ENCODE measurements around the gene CBY1. TPM values are rescaled to one million over a fixed set of nuclear protein-coding genes. Genes with fewer than 3 reads are reported as not detected.
A peak's percentile ranks its signal among the peaks of the same experiment; 100 is the strongest.
"Not testable (repeated sequence)": the region's sequence is repeated elsewhere in the genome, so short reads cannot be mapped to it uniquely, and the experiment has no call there.

The CBY1 gene
- total and polyA plus RNA-seq, 3 experiments from 2014 or later = 7.6 to 15.1 (median 14.0) TPM

GRCh38 chr22:38632528-38632927 lies 23.9 kb upstream of the CBY1 start:
- Mint-ChIP-seq H3K27ac (no peak overlapping the region), H3K27me3 (peaks cover 0 to 9% of the 10 kb centered on the region in 2 donors), H3K36me3 (peaks cover 0 to 2% (median 0%) of the 10 kb centered on the region in 3 donors), H3K4me1 (peaks cover 7 to 11% (median 10%) of the 10 kb centered on the region in 3 donors), H3K9me3 (no peaks in the 10 kb centered on the region), H3K4me3 (no peak overlapping the region)
- Histone ChIP-seq H3K4me1 (ENCODE audit: insufficient read depth, low read length) (peaks cover 7% of the 10 kb centered on the region), H3K4me3 (ENCODE audit: low read length) (no peak overlapping the region), H3K27me3 (ENCODE audit: insufficient read depth, low read length, poor library complexity, severe bottlenecking) (peaks cover 4% of the 10 kb centered on the region), H3K27ac (ENCODE audit: low read depth, low read length) (no peak overlapping the region), H3K36me3 (ENCODE audit: insufficient read depth, low read length) (no peaks in the 10 kb centered on the region), H3K9me3 (ENCODE audit: low read length) (no peaks in the 10 kb centered on the region)
- ChIA-PET CTCF (no interaction called here), POLR2A (no interaction called here)
- DNase-seq = no peak

GRCh38 chr22:38638216-38638615 lies 18.2 kb upstream of the CBY1 start:
- Mint-ChIP-seq H3K4me3 (no peak overlapping the region), H3K27me3 (peaks cover 7 to 18% of the 10 kb centered on the region in 2 donors), H3K36me3 (no peaks in the 10 kb centered on the region), H3K27ac (peak overlapping the region in 1 of 8 donors; percentile 70), H3K9me3 (no peaks in the 10 kb centered on the region), H3K4me1 (no peaks in the 10 kb centered on the region)
- no peak overlapping the region for H3K4me3 ChIP-seq (ENCODE audit: low read length)
- H3K27ac ChIP-seq (ENCODE audit: low read depth, low read length) = no peak overlapping the region
- ChIA-PET CTCF (no interaction called here), POLR2A (no interaction called here)
- H3K4me1 ChIP-seq (ENCODE audit: insufficient read depth, low read length) = no peaks in the 10 kb centered on the region
- H3K9me3 ChIP-seq (ENCODE audit: low read length) = no peaks in the 10 kb centered on the region
- no peak for DNase-seq
- H3K36me3 ChIP-seq (ENCODE audit: insufficient read depth, low read length) = no peaks in the 10 kb centered on the region
- H3K27me3 ChIP-seq (ENCODE audit: insufficient read depth, low read length, poor library complexity, severe bottlenecking) = peaks cover 4% of the 10 kb centered on the region

- Mint-ChIP-seq H3K27ac (no peak overlapping the region), H3K4me1 (no peaks in the 10 kb centered on the region), H3K4me3 (no peak overlapping the region), H3K36me3 (no peaks in the 10 kb centered on the region), H3K9me3 (no peaks in the 10 kb centered on the region), H3K27me3 (peaks cover 8 to 23% of the 10 kb centered on the region in 2 donors)
- DNase-seq = no peak
- Histone ChIP-seq H3K9me3 (ENCODE audit: low read length) (no peaks in the 10 kb centered on the region), H3K4me3 (ENCODE audit: low read length) (no peak overlapping the region), H3K27me3 (ENCODE audit: insufficient read depth, low read length, poor library complexity, severe bottlenecking) (peaks cover 4% of the 10 kb centered on the region), H3K36me3 (ENCODE audit: insufficient read depth, low read length) (no peaks in the 10 kb centered on the region), H3K4me1 (ENCODE audit: insufficient read depth, low read length) (no peaks in the 10 kb centered on the region), H3K27ac (ENCODE audit: low read depth, low read length) (no peak overlapping the region)
- POLR2A ChIA-PET = no interaction called here
- CTCF ChIA-PET = no interaction called here
Observed at GRCh38 chr22:38638728-38639127, 17.7 kb upstream of the CBY1 start.

GRCh38 chr22:38641476-38642040 lies 14.9 kb upstream of the CBY1 start:
- no peaks in the 10 kb centered on the region for H3K27me3 ChIP-seq (ENCODE audit: insufficient read depth, low read length, poor library complexity, severe bottlenecking)
- H3K36me3 ChIP-seq (ENCODE audit: insufficient read depth, low read length) = no peaks in the 10 kb centered on the region
- no peaks in the 10 kb centered on the region for H3K4me1 ChIP-seq (ENCODE audit: insufficient read depth, low read length)
- ChIA-PET CTCF (interaction anchor here (1.3 kb wide), 1 partner anchor 11 kb away, joined by 3 read pairs; no protein-coding TSS in a partner anchor), POLR2A (no interaction called here)
- no peak overlapping the region for H3K27ac Mint-ChIP-seq
- no peak overlapping the region for H3K4me3 ChIP-seq (ENCODE audit: low read length)
- no peak for DNase-seq
- H3K27ac ChIP-seq (ENCODE audit: low read depth, low read length) = no peak overlapping the region
- H3K27me3 Mint-ChIP-seq = peaks cover 6 to 23% of the 10 kb centered on the region in 2 donors
- no peak overlapping the region for H3K4me3 Mint-ChIP-seq
- H3K4me1 Mint-ChIP-seq = no peaks in the 10 kb centered on the region
- H3K36me3 Mint-ChIP-seq = no peaks in the 10 kb centered on the region
- no peaks in the 10 kb centered on the region for H3K9me3 ChIP-seq (ENCODE audit: low read length)
- no peaks in the 10 kb centered on the region for H3K9me3 Mint-ChIP-seq

- H3K9me3 ChIP-seq (ENCODE audit: low read length); POLR2A ChIA-PET: not testable (repeated sequence)
Observed at GRCh38 chr22:38644245-38644644, 12.2 kb upstream of the CBY1 start.

GRCh38 chr22:38645430-38645829 lies 11.0 kb upstream of the CBY1 start:
- Histone ChIP-seq H3K27me3 (ENCODE audit: insufficient read depth, low read length, poor library complexity, severe bottlenecking) (no peaks in the 10 kb centered on the region), H3K36me3 (ENCODE audit: insufficient read depth, low read length) (no peaks in the 10 kb centered on the region), H3K4me3 (ENCODE audit: low read length) (no peak overlapping the region), H3K27ac (ENCODE audit: low read depth, low read length) (no peak overlapping the region), H3K4me1 (ENCODE audit: insufficient read depth, low read length) (no peaks in the 10 kb centered on the region), H3K9me3 (ENCODE audit: low read length) (no peaks in the 10 kb centered on the region)
- DNase-seq = no peak
- Mint-ChIP-seq H3K4me3 (no peak overlapping the region), H3K9me3 (no peaks in the 10 kb centered on the region), H3K36me3 (no peaks in the 10 kb centered on the region), H3K4me1 (no peaks in the 10 kb centered on the region), H3K27me3 (peaks cover 7 to 20% of the 10 kb centered on the region in 2 donors), H3K27ac (no peak overlapping the region)
- ChIA-PET CTCF (no interaction called here), POLR2A (no interaction called here)

More at GRCh38 chr22:38644245-38644644, 12.2 kb upstream of the CBY1 start:
- CTCF ChIA-PET; H3K27me3 ChIP-seq (ENCODE audit: insufficient read depth, low read length, poor library complexity, severe bottlenecking); H3K36me3 ChIP-seq (ENCODE audit: insufficient read depth, low read length); H3K27ac ChIP-seq (ENCODE audit: low read depth, low read length); H3K9me3 Mint-ChIP-seq; H3K27ac Mint-ChIP-seq; H3K4me3 ChIP-seq (ENCODE audit: low read length); H3K4me1 Mint-ChIP-seq; H3K4me1 ChIP-seq (ENCODE audit: insufficient read depth, low read length); H3K4me3 Mint-ChIP-seq; DNase-seq; H3K36me3 Mint-ChIP-seq: not testable (repeated sequence)
- peaks cover 7 to 23% of the 10 kb centered on the region in 2 donors for H3K27me3 Mint-ChIP-seq

- Histone ChIP-seq H3K27ac (ENCODE audit: low read depth, low read length) (no peak overlapping the region), H3K36me3 (ENCODE audit: insufficient read depth, low read length) (no peaks in the 10 kb centered on the region), H3K9me3 (ENCODE audit: low read length) (no peaks in the 10 kb centered on the region), H3K4me3 (ENCODE audit: low read length) (no peak overlapping the region), H3K4me1 (ENCODE audit: insufficient read depth, low read length) (no peaks in the 10 kb centered on the region), H3K27me3 (ENCODE audit: insufficient read depth, low read length, poor library complexity, severe bottlenecking) (no peaks in the 10 kb centered on the region)
- no peak for DNase-seq
- CTCF ChIA-PET = interaction anchor here (0.8 kb wide), 1 partner anchor 32 kb away, joined by 3 read pairs; the partner anchor contains the start of gene TOMM22
- H3K27me3 Mint-ChIP-seq = peaks cover 0 to 7% of the 10 kb centered on the region in 2 donors
- H3K36me3 Mint-ChIP-seq = no peaks in the 10 kb centered on the region
- H3K4me3 Mint-ChIP-seq = no peak overlapping the region
- H3K4me1 Mint-ChIP-seq = peaks cover 0 to 1% (median 0%) of the 10 kb centered on the region in 3 donors
- no peaks in the 10 kb centered on the region for H3K9me3 Mint-ChIP-seq
- POLR2A ChIA-PET = interaction anchor here (0.5 kb wide), 1 partner anchor 34 kb away, joined by 8 read pairs; no protein-coding TSS in a partner anchor
- H3K27ac Mint-ChIP-seq = no peak overlapping the region
Observed at GRCh38 chr22:38649841-38650522, 6.5 kb upstream of the CBY1 start.

GRCh38 chr22:38652859-38653258 lies 3.6 kb upstream of the CBY1 start:
- H3K4me3 Mint-ChIP-seq = no peak overlapping the region
- no peaks in the 10 kb centered on the region for H3K9me3 ChIP-seq (ENCODE audit: low read length)
- H3K27me3 ChIP-seq (ENCODE audit: insufficient read depth, low read length, poor library complexity, severe bottlenecking) = no peaks in the 10 kb centered on the region
- POLR2A ChIA-PET = no interaction called here
- no peaks in the 10 kb centered on the region for H3K9me3 Mint-ChIP-seq
- H3K4me1 Mint-ChIP-seq = peaks cover 8 to 15% (median 11%) of the 10 kb centered on the region in 3 donors
- CTCF ChIA-PET = no interaction called here
- H3K27ac ChIP-seq (ENCODE audit: low read depth, low read length) = no peak overlapping the region
- DNase-seq = no peak
- peaks cover 12% of the 10 kb centered on the region for H3K4me1 ChIP-seq (ENCODE audit: insufficient read depth, low read length)
- H3K4me3 ChIP-seq (ENCODE audit: low read length) = no peak overlapping the region
- peaks cover 0 to 8% (median 0%) of the 10 kb centered on the region in 3 donors for H3K36me3 Mint-ChIP-seq
- H3K36me3 ChIP-seq (ENCODE audit: insufficient read depth, low read length) = no peaks in the 10 kb centered on the region
- peaks cover 0 to 3% of the 10 kb centered on the region in 2 donors for H3K27me3 Mint-ChIP-seq
- H3K27ac Mint-ChIP-seq = peak overlapping the region in 1 of 8 donors; percentile 33
